Peyer's patch (tissue), 4 donors: ENCODE measurements around the gene RAPGEF2. TPM values are rescaled to one million over a fixed set of nuclear protein-coding genes. Genes with fewer than 3 reads are reported as not detected.
"Not testable (repeated sequence)": the region's sequence is repeated elsewhere in the genome, so short reads cannot be mapped to it uniquely, and the experiment has no call there.

Source experiments
- DNase-seq, 3 donors: peaks; one replicate each; pipeline ENCODE4 v3.0.0-alpha.2; 2017 to 2019
- H3K27ac ChIP-seq, 4 donors: fragments of 200-600 bp; sonication (generic); one replicate each; pipeline ENCODE4 v1.5.1; 2016 to 2019
- H3K27me3 ChIP-seq, 2 donors: fragments of 200-600 bp; sonication (generic); one replicate each; pipeline ENCODE4 v1.5.1; 2019
- H3K36me3 ChIP-seq, 3 donors: fragments of 200-600 bp; sonication (generic); one replicate each; pipeline ENCODE4 v1.5.1; 2016 to 2019
- H3K4me1 ChIP-seq, 4 donors: fragments of 200-600 bp; sonication (generic); one replicate each; pipeline ENCODE4 v1.5.1; 2016 to 2019
- H3K4me3 ChIP-seq, 4 donors: fragments of 200-600 bp; sonication (generic); 1 replicate in 3 of 4; 2 replicates in 1 of 4; pipeline ENCODE4 v1.5.1; 2016 to 2019; ENCODE audit warnings: mild to moderate bottlenecking in 1 of 4
- H3K9me3 ChIP-seq, 4 donors: fragments of 200-600 bp; sonication (generic); one replicate each; pipeline ENCODE4 v1.5.1; 2016 to 2019; ENCODE audit warnings: mild to moderate bottlenecking in 1 of 4
- POLR2A ChIP-seq, 2 donors: fragments of 450-650 bp; IDR thresholded peaks; one replicate each; pipeline ENCODE4 v1.5.1; 2017; ENCODE audit warnings: antibody characterized with exemption in 2 of 2, mild to moderate bottlenecking in 2 of 2, moderate library complexity in 2 of 2
- total RNA-seq, 4 donors: library from RNA; depleted of rRNA; stranded (reverse); fragments of >200 nt; gene quantifications; one replicate each; pipeline ENCODE4 v1.1.0, GENCODE V29; 2016
- TF ChIP-seq, protein P1 (sequence below), 6 experiments: fragments of 450-650 bp in 4 of 6; fragments of 200-600 bp in 2 of 6; sonication (generic) in 1 of 6; IDR thresholded peaks; one replicate each; pipeline ENCODE4 v1.5.1; 2017 to 2019; ENCODE audit warnings: antibody characterized with exemption in 6 of 6, mild to moderate bottlenecking in 3 of 6, moderate library complexity in 1 of 6

RAPGEF2 gene
- total RNA-seq, 4 donors from 2014 or later, result 30.1 to 81.7 (median 41.4) TPM

DNA sequence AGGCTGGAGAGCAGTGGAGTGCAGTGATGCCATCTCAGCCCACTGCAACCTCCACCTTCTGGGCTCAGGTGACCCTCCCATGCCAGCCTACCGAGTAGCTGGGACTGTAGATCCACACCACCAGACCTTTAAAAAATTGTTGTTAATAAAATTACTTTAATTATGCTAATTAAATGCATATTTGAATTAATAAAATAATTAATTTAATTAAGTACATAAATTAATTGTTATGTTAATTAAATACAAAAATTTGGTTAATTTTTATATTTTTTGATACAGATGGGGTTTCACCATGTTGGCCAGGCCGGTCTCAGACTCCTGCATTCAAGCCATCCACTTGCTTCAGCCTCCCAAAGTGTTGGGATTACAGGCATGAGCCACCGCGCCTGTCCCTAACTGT is 12.6 kb upstream of the RAPGEF2 start:
- no peak for DNase-seq
- H3K27me3 ChIP-seq, result no peaks in the 10 kb centered on the region
- no peaks in the 10 kb centered on the region for H3K9me3 ChIP-seq
- H3K36me3 ChIP-seq, result no peaks in the 10 kb centered on the region
- H3K27ac ChIP-seq, result no peak overlapping the region
- no peaks in the 10 kb centered on the region for H3K4me1 ChIP-seq
- no peak overlapping the region for H3K4me3 ChIP-seq
- no peak for TF ChIP-seq POLR2A (IDR thresholded peaks at IDR 0.05)
- TF ChIP-seq, protein P1, sequence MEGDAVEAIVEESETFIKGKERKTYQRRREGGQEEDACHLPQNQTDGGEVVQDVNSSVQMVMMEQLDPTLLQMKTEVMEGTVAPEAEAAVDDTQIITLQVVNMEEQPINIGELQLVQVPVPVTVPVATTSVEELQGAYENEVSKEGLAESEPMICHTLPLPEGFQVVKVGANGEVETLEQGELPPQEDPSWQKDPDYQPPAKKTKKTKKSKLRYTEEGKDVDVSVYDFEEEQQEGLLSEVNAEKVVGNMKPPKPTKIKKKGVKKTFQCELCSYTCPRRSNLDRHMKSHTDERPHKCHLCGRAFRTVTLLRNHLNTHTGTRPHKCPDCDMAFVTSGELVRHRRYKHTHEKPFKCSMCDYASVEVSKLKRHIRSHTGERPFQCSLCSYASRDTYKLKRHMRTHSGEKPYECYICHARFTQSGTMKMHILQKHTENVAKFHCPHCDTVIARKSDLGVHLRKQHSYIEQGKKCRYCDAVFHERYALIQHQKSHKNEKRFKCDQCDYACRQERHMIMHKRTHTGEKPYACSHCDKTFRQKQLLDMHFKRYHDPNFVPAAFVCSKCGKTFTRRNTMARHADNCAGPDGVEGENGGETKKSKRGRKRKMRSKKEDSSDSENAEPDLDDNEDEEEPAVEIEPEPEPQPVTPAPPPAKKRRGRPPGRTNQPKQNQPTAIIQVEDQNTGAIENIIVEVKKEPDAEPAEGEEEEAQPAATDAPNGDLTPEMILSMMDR (IDR thresholded peaks at IDR 0.05), result no peak

DNA sequence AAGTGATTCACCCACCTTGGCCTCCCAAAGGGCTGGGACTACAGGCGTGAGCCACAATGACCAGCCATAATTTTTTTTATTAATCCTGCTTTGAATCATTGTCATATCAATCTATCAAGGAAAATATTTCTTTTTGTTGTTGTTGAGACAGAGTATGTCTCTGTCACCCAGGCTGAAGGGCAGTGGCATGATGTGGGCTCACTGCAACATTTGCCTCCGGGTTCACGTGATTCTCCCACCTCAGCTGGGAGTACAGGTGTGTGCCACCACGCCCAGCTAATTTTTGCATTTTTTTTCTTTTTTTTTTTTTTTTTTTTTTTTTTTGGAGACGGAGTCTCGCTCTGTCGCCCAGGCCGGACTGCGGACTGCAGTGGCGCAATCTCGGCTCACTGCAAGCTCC is 8.7 kb upstream of the RAPGEF2 start:
- not testable (repeated sequence) for DNase-seq, H3K36me3 ChIP-seq, H3K27me3 ChIP-seq, H3K9me3 ChIP-seq, H3K4me1 ChIP-seq, H3K27ac ChIP-seq, H3K4me3 ChIP-seq

DNA sequence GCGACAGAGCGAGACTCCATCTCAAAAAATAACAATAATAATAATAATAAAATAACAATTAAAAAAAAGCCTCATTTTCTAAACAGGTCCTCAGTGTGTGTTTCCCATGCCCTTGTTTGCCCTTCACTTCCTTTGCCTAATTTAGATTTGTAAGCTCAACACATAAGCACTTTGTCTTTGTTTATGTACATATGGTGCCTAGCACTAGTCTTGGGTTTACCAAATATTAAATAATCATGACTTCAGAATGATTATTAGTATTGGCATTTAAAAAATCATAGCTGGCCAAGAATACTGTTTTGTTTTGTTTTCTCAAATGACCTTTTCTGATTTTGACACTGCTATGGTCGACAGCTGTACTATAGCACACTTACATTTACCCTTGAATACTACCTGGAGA is 6.4 kb upstream of the RAPGEF2 start:
- Histone ChIP-seq H3K27ac (no peak overlapping the region), H3K4me3 (no peak overlapping the region), H3K9me3 (no peaks in the 10 kb centered on the region), H3K4me1 (no peaks in the 10 kb centered on the region), H3K27me3 (no peaks in the 10 kb centered on the region), H3K36me3 (no peaks in the 10 kb centered on the region)
- DNase-seq, result no peak
- TF ChIP-seq, protein P1 (IDR thresholded peaks at IDR 0.05), result no peak
- TF ChIP-seq POLR2A (IDR thresholded peaks at IDR 0.05), result no peak

DNA sequence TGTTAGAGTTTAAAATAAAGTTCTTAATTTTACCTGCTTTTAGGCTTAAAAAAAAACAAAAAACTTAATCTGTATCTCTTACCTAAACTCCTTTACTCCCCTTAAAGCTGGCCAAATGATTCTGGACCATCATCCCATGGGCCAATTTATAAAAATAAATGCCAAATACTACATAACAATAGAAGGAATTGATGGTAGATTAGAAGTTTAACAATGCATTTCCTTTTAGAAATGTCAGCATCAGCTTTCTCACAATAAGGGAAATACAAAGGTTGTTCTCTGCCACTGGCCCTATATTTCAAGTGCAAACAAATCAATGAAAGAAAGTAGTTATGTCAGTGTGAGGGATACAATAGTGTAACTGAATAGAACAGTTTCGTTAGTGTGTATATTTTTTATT is 5.7 kb upstream of the RAPGEF2 start:
- no peak for TF ChIP-seq POLR2A (IDR thresholded peaks at IDR 0.05)
- TF ChIP-seq, protein P1 (IDR thresholded peaks at IDR 0.05), result no peak
- H3K4me1 ChIP-seq, result peaks cover 0 to under 1% (median 0%) of the 10 kb centered on the region in 4 donors
- H3K4me3 ChIP-seq, result no peak overlapping the region
- H3K27me3 ChIP-seq, result no peaks in the 10 kb centered on the region
- H3K27ac ChIP-seq, result no peak overlapping the region
- H3K36me3 ChIP-seq, result no peaks in the 10 kb centered on the region
- no peaks in the 10 kb centered on the region for H3K9me3 ChIP-seq
- DNase-seq, result no peak

DNA sequence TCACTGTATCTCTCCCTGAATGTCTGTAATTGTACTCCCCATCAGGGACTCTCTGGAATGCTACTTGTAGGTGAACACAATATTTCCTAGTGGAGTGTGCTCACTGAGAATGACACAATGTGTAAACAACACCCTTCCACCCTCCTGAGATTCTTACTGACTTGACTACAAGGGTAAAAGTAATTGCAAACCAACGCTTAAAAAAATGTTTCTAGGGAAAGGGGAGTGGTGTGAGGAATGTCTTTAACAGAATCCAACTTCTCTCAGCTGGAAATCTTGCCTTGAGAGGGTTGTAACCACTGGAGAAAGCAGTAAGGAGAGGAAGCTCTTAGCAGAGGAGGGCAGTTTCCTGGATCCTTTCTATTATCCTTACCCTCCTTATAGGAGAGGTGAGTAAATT is 5.1 kb upstream of the RAPGEF2 start:
- Histone ChIP-seq H3K36me3 (no peaks in the 10 kb centered on the region), H3K9me3 (no peaks in the 10 kb centered on the region), H3K27me3 (no peaks in the 10 kb centered on the region), H3K4me3 (no peak overlapping the region), H3K4me1 (peaks cover 0 to 4% (median 0%) of the 10 kb centered on the region in 4 donors), H3K27ac (no peak overlapping the region)
- DNase-seq, result no peak
- no peak for TF ChIP-seq POLR2A (IDR thresholded peaks at IDR 0.05)
- TF ChIP-seq, protein P1 (IDR thresholded peaks at IDR 0.05), result no peak

DNA sequence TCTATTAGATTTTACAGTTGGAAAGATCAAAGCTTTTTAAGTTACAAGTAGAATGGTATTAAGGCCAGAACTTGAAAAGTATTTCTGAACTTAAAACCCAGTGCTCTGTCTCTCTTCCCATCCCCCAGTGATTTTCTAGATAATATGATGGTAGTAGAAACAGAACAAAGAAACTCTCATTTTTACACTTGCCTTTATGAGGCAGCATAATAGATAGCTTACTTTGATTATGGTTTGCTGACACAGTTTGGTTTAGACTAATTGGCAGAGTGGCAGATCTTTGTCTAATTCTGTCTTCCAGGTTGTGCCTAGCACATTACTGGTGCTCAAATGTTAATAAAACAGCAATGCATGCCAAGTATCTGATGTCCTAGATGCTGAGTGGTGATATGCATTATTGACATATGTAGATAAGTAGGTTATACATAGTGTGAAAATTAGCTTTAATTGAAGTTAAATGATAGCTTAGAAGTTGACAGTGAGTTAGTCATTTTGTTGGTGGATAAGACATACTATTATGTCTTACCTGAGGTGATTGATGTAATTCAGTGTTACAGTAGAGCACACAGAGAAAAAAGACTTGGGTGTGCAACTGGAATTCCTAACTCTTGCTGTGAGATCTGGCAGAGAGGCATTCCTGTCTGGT is 4.3 kb upstream of the RAPGEF2 start:
- H3K4me1 ChIP-seq, result peaks cover 0 to 4% (median 0%) of the 10 kb centered on the region in 4 donors
- no peak overlapping the region for H3K4me3 ChIP-seq
- no peaks in the 10 kb centered on the region for H3K27me3 ChIP-seq
- no peak for TF ChIP-seq POLR2A (IDR thresholded peaks at IDR 0.05)
- TF ChIP-seq, protein P1 (IDR thresholded peaks at IDR 0.05), result no peak
- no peaks in the 10 kb centered on the region for H3K36me3 ChIP-seq
- DNase-seq, result no peak
- H3K27ac ChIP-seq, result no peak overlapping the region
- H3K9me3 ChIP-seq, result no peaks in the 10 kb centered on the region
